H9 (cell line): ENCODE measurements around the gene LYPD1. TPM values are rescaled to one million over a fixed set of nuclear protein-coding genes. Genes with fewer than 3 reads are reported as not detected.

Experiments
- DNase-seq: peaks from one replicate; pipeline ENCODE4 v3.0.0-alpha.2; 2017
- H2AFZ ChIP-seq: one replicate; pipeline ENCODE4 v1.6.1; 2013; ENCODE audit warnings: mild to moderate bottlenecking, low read length, control low read depth, moderate library complexity
- H2AK5ac ChIP-seq: 2 replicates; pipeline ENCODE4 v1.6.1; 2013; ENCODE audit warnings: low read length, control low read depth, mixed read lengths; ENCODE audit not compliant: insufficient read length
- H2BK120ac ChIP-seq: one replicate; pipeline ENCODE4 v1.6.1; 2013; ENCODE audit warnings: low read depth, mild to moderate bottlenecking, low read length, control low read depth, inconsistent platforms; ENCODE audit not compliant: poor library complexity, severe bottlenecking
- H2BK12ac ChIP-seq: 2 replicates; pipeline ENCODE4 v1.6.1; 2013; ENCODE audit warnings: low read length, control low read depth, mixed read lengths, low read depth; ENCODE audit not compliant: insufficient read length
- H2BK15ac ChIP-seq: 2 replicates; pipeline ENCODE4 v1.6.1; 2013; ENCODE audit warnings: low read depth, low read length, control low read depth
- H2BK20ac ChIP-seq: one replicate; pipeline ENCODE4 v1.6.1; 2013; ENCODE audit warnings: low read depth, mild to moderate bottlenecking, low read length, control low read depth, inconsistent platforms; ENCODE audit not compliant: poor library complexity, severe bottlenecking
- H2BK5ac ChIP-seq: 2 replicates; pipeline ENCODE4 v1.6.1; 2013; ENCODE audit warnings: low read length, control low read depth, mixed read lengths; ENCODE audit not compliant: insufficient read length
- H3K14ac ChIP-seq: 2 replicates; pipeline ENCODE4 v1.6.1; 2013; ENCODE audit warnings: low read length, control low read depth; ENCODE audit not compliant: insufficient read depth
- H3K18ac ChIP-seq: 2 replicates; pipeline ENCODE4 v1.6.1; 2013; ENCODE audit warnings: low read depth, mild to moderate bottlenecking, mixed read lengths, low read length, control low read depth; ENCODE audit not compliant: insufficient read length
- H3K23ac ChIP-seq: 2 replicates; pipeline ENCODE4 v1.6.1; 2013; ENCODE audit warnings: low read length, control low read depth, mixed read lengths, low read depth; ENCODE audit not compliant: insufficient read length
- H3K23me2 ChIP-seq: 2 replicates; pipeline ENCODE4 v1.6.1; 2013; ENCODE audit warnings: low read depth, mild to moderate bottlenecking, mixed read lengths, low read length, control low read depth; ENCODE audit not compliant: insufficient read length, poor library complexity, severe bottlenecking
- H3K27ac ChIP-seq: 2 replicates; pipeline ENCODE4 v1.5.1; 2013; ENCODE audit warnings: low read length, control low read depth, mixed read lengths, low read depth; ENCODE audit not compliant: insufficient read length
- H3K27me3 ChIP-seq: 2 replicates; pipeline ENCODE4 v1.6.1; 2013; ENCODE audit warnings: low read length, control low read depth, inconsistent platforms; ENCODE audit not compliant: insufficient read depth
- H3K4ac ChIP-seq: 2 replicates; pipeline ENCODE4 v1.6.1; 2013; ENCODE audit warnings: low read depth, mild to moderate bottlenecking, control low read depth, inconsistent platforms, low read length, moderate library complexity
- H3K4me1 ChIP-seq: 2 replicates; pipeline ENCODE4 v1.6.1; 2013; ENCODE audit warnings: low read length, control low read depth, inconsistent platforms; ENCODE audit not compliant: insufficient read depth
- H3K4me2 ChIP-seq: 2 replicates; pipeline ENCODE4 v1.6.1; 2013; ENCODE audit warnings: low read length, control low read depth, mixed read lengths; ENCODE audit not compliant: insufficient read length, insufficient read depth
- H3K56ac ChIP-seq: 2 replicates; pipeline ENCODE4 v1.6.1; 2013; ENCODE audit warnings: low read depth, mild to moderate bottlenecking, mixed read lengths, low read length, control low read depth; ENCODE audit not compliant: insufficient read length
- H3K79me1 ChIP-seq: 2 replicates; pipeline ENCODE4 v1.6.1; 2013; ENCODE audit warnings: low read depth, mild to moderate bottlenecking, moderate library complexity, low read length, control low read depth, inconsistent platforms; ENCODE audit not compliant: insufficient read depth, poor library complexity, severe bottlenecking
- H3K79me2 ChIP-seq: 2 replicates; pipeline ENCODE4 v1.6.1; 2013; ENCODE audit warnings: low read length, control low read depth, inconsistent platforms; ENCODE audit not compliant: insufficient read depth
- H3K9ac ChIP-seq: 2 replicates; pipeline ENCODE4 v1.6.1; 2013; ENCODE audit warnings: low read length, control low read depth, mixed read lengths; ENCODE audit not compliant: insufficient read length; ENCODE audit errors: extremely low read depth
- H3K9me3 ChIP-seq: one replicate; pipeline ENCODE4 v1.6.1; 2013; ENCODE audit warnings: low read depth, low read length, inconsistent platforms; ENCODE audit not compliant: control insufficient read depth
- H3T11ph ChIP-seq: one replicate; pipeline ENCODE4 v1.6.1; 2013; ENCODE audit warnings: mild to moderate bottlenecking, low read length, control low read depth, inconsistent platforms
- H4K20me1 ChIP-seq: one replicate; pipeline ENCODE4 v1.6.1; 2013; ENCODE audit not compliant: control insufficient read depth, insufficient read length, insufficient read depth
- H4K5ac ChIP-seq: 2 replicates; pipeline ENCODE4 v1.6.1; 2013; ENCODE audit warnings: low read depth, mild to moderate bottlenecking, mixed read lengths, low read length, control low read depth; ENCODE audit not compliant: insufficient read length
- H4K8ac ChIP-seq: replicated peaks from 2 replicates; pipeline ENCODE4 v1.6.1; 2013; ENCODE audit warnings: low read length, control low read depth, mixed read lengths, low read depth; ENCODE audit not compliant: insufficient read length
- H4K91ac ChIP-seq: 2 replicates; pipeline ENCODE4 v1.6.1; 2013; ENCODE audit warnings: low read depth, mild to moderate bottlenecking, moderate library complexity, mixed read lengths, low read length, control low read depth; ENCODE audit not compliant: insufficient read length
- H3K27ac Mint-ChIP-seq, 3 experiments: 2 replicates in 2 of 3; 3 replicates in 1 of 3; pipeline ENCODE4 v1.8.0; 2020 to 2021; ENCODE audit warnings: mixed read lengths in 3 of 3, mild to moderate bottlenecking in 1 of 3, moderate library complexity in 1 of 3
- H3K27me3 Mint-ChIP-seq: 2 replicates; pipeline ENCODE4 v1.8.0; 2021; ENCODE audit warnings: low read depth, mild to moderate bottlenecking, moderate library complexity, mixed read lengths
- H3K36me3 Mint-ChIP-seq, 3 experiments: 2 replicates in 2 of 3; 3 replicates in 1 of 3; pipeline ENCODE4 v1.8.0; 2020 to 2021; ENCODE audit warnings: low read depth in 3 of 3, mixed read lengths in 3 of 3; ENCODE audit not compliant: insufficient read depth in 1 of 3
- H3K4me1 Mint-ChIP-seq, 2 experiments: 2 replicates each; pipeline ENCODE4 v1.8.0; 2020; ENCODE audit warnings: mixed read lengths in 2 of 2
- H3K4me3 Mint-ChIP-seq, 2 experiments: 2 replicates in 1 of 2; 3 replicates in 1 of 2; pipeline ENCODE4 v1.8.0; 2020 to 2021; ENCODE audit warnings: mild to moderate bottlenecking in 2 of 2, mixed read lengths in 2 of 2, moderate library complexity in 1 of 2
- H3K9me3 Mint-ChIP-seq, 2 experiments: 2 replicates in 1 of 2; 3 replicates in 1 of 2; pipeline ENCODE4 v1.8.0; 2020; ENCODE audit warnings: mild to moderate bottlenecking in 2 of 2, mixed read lengths in 2 of 2, moderate library complexity in 1 of 2
- WGBS: extraction: QIAGEN DNeasy Blood & Tissue Kit; methylation state at CpG from one replicate; pipeline ENCODE4 v1.1.7; 2013; ENCODE audit warnings: missing lambda C conversion rate, low lambda C conversion rate, mixed read lengths; ENCODE audit not compliant: insufficient read length; ENCODE audit errors: extremely low coverage; 5-methylcytosine and 5-hydroxymethylcytosine counted together
- total RNA-seq: library from RNA; stranded (reverse); gene quantifications from 2 replicates; pipeline ENCODE4 v1.2.1, GENCODE V29; 2021
- TF ChIP-seq, protein P1 (sequence below): fragments of 200-600 bp; sonication (generic); conservative IDR thresholded peaks from 3 replicates; pipeline ENCODE4 v1.8.0; 2021; ENCODE audit warnings: antibody characterized with exemption, mild to moderate bottlenecking

LYPD1 gene
- total RNA-seq, 1 experiment from 2014 or later, result 10.6 TPM

DNA sequence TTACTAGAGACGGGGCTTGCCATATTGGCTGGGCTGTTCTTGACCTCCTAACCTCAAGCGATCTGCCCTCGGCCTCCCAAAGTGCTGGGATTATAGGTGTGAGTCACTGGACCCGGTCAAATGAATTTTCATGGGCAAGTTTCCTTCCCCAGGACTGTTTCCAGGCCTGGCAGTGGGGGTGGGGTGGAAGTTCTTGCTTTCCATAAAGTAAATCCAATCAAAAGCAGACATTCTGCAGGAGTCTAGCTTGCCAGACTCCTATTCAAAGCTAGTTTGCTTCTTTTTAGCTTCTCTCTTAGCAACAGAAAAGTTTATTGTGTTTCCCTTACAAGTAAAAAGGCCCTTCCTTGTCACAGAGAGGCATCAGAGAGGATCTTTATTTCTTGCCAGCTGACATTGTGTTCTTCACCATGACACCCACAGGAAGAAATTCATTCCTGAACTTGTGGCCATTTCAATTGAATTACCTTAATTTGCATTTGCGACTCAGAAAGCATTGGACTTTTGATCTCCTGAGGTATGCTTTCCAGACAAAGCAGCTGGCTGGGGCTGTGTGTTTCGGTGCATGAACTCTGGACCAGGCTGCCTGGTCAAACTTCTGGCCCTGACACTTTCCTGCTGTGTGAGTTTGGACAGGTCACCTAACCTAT lies 37.9 kb downstream of the LYPD1 start:
- Histone ChIP-seq H3K4me1 (peaks cover 5% of the 10 kb centered on the region; the same call in 1 of the 2 replicates), H3K9me3 (no peaks in the 10 kb centered on the region), H4K20me1 (no peaks in the 10 kb centered on the region), H2BK12ac (no peak overlapping the region), H3T11ph (no peak overlapping the region), H3K14ac (no peak overlapping the region), H3K27ac (no peak overlapping the region), H3K4ac (no peak overlapping the region), H3K18ac (no peak overlapping the region), H2BK20ac (no peak overlapping the region), H4K91ac (no peak overlapping the region), H3K27me3 (no peaks in the 10 kb centered on the region), H2AFZ (no peak overlapping the region), H3K23me2 (no peaks in the 10 kb centered on the region), H2AK5ac (no peak overlapping the region), H4K5ac (no peak overlapping the region), H2BK5ac (no peak overlapping the region), H4K8ac (no peak overlapping the region), H2BK120ac (no peak overlapping the region), H3K56ac (no peak overlapping the region), H3K79me2 (no peaks in the 10 kb centered on the region), H3K9ac (no peak overlapping the region), H2BK15ac (no peak overlapping the region), H3K23ac (no peak overlapping the region), H3K4me2 (no peak overlapping the region), H3K79me1 (no peaks in the 10 kb centered on the region)
- no CpG with 5 or more reads among the region's 6 CpGs for WGBS
- no peak for DNase-seq
- H3K27ac Mint-ChIP-seq, result no peak overlapping the region
- H3K4me3 Mint-ChIP-seq, result no peak overlapping the region
- no peaks in the 10 kb centered on the region; a peak in 1 of 7 replicates for H3K36me3 Mint-ChIP-seq
- peaks cover 0 to 4% of the 10 kb centered on the region in 2 experiments; a peak in 2 of 5 replicates for H3K9me3 Mint-ChIP-seq
- H3K4me1 Mint-ChIP-seq, result peaks cover 9 to 13% of the 10 kb centered on the region in 2 experiments
- TF ChIP-seq, protein P1, sequence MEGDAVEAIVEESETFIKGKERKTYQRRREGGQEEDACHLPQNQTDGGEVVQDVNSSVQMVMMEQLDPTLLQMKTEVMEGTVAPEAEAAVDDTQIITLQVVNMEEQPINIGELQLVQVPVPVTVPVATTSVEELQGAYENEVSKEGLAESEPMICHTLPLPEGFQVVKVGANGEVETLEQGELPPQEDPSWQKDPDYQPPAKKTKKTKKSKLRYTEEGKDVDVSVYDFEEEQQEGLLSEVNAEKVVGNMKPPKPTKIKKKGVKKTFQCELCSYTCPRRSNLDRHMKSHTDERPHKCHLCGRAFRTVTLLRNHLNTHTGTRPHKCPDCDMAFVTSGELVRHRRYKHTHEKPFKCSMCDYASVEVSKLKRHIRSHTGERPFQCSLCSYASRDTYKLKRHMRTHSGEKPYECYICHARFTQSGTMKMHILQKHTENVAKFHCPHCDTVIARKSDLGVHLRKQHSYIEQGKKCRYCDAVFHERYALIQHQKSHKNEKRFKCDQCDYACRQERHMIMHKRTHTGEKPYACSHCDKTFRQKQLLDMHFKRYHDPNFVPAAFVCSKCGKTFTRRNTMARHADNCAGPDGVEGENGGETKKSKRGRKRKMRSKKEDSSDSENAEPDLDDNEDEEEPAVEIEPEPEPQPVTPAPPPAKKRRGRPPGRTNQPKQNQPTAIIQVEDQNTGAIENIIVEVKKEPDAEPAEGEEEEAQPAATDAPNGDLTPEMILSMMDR, result no peak
- no peaks in the 10 kb centered on the region for H3K27me3 Mint-ChIP-seq
